HEK293T (cell line): ENCODE results near the gene PARVB.

Experiments
- CTCF ChIA-PET: fragments of 350-600 bp; formaldehyde crosslinking; extraction: SDS; loops from one replicate; lab custom pipeline; 2021; ENCODE audit warnings: antibody characterized with exemption, inconsistent platforms; lab: Yijun Ruan, JAX
- POLR2A ChIA-PET: fragments of 350-600 bp; formaldehyde crosslinking; extraction: SDS; loops from one replicate; lab custom pipeline; 2020; ENCODE audit warnings: antibody characterized with exemption, inconsistent platforms; lab: Yijun Ruan, JAX
- DNase-seq: peaks from one replicate; pipeline ENCODE4 v3.0.0; 2012; ENCODE audit warnings: mixed read lengths; ENCODE audit errors: extremely low spot score
- ARNT ChIP-seq: fragments of 450-650 bp; IDR thresholded peaks from 2 replicates; pipeline ENCODE4 v1.6.1; 2017; ENCODE audit warnings: mild to moderate bottlenecking
- BHLHE40 ChIP-seq: fragments of 450-650 bp; IDR thresholded peaks from 2 replicates; pipeline ENCODE4 v1.6.1; 2016; ENCODE audit warnings: mild to moderate bottlenecking, moderate library complexity, borderline replicate concordance
- CTBP1 ChIP-seq: fragments of 450-650 bp; IDR thresholded peaks from 2 replicates; pipeline ENCODE4 v1.6.1; 2016; ENCODE audit warnings: borderline replicate concordance
- ELF4 ChIP-seq: fragments of 450-650 bp; IDR thresholded peaks from 2 replicates; pipeline ENCODE4 v1.6.1; 2017; ENCODE audit warnings: antibody characterized with exemption
- FOXA1 ChIP-seq: fragments of 450-650 bp; IDR thresholded peaks from 2 replicates; pipeline ENCODE4 v1.6.1; 2016; ENCODE audit warnings: mild to moderate bottlenecking
- FOXK2 ChIP-seq: fragments of 450-650 bp; IDR thresholded peaks from 2 replicates; pipeline ENCODE4 v1.6.1; 2016; ENCODE audit warnings: mild to moderate bottlenecking
- FOXM1 ChIP-seq: fragments of 450-650 bp; IDR thresholded peaks from 2 replicates; pipeline ENCODE4 v1.6.1; 2017; ENCODE audit warnings: mild to moderate bottlenecking, borderline replicate concordance
- HDGF ChIP-seq: fragments of 450-650 bp; IDR thresholded peaks from 2 replicates; pipeline ENCODE4 v1.6.1; 2017; ENCODE audit warnings: antibody characterized with exemption, borderline replicate concordance
- L3MBTL2 ChIP-seq: fragments of 450-650 bp; conservative IDR thresholded peaks from 2 replicates; pipeline ENCODE4 v1.6.1; 2016; ENCODE audit warnings: mild to moderate bottlenecking
- LEF1 ChIP-seq: fragments of 450-650 bp; IDR thresholded peaks from 2 replicates; pipeline ENCODE4 v1.6.1; 2017; ENCODE audit warnings: mild to moderate bottlenecking, borderline replicate concordance
- NFRKB ChIP-seq: fragments of 450-650 bp; IDR thresholded peaks from 2 replicates; pipeline ENCODE4 v1.6.1; 2016; ENCODE audit warnings: mild to moderate bottlenecking, moderate library complexity
- PKNOX1 ChIP-seq: fragments of 450-650 bp; IDR thresholded peaks from 2 replicates; pipeline ENCODE4 v1.6.1; 2016
- SP1 ChIP-seq: fragments of 450-650 bp; IDR thresholded peaks from 2 replicates; pipeline ENCODE4 v1.6.1; 2017
- SUZ12 ChIP-seq: fragments of 450-650 bp; IDR thresholded peaks from 2 replicates; pipeline ENCODE4 v1.6.1; 2016; ENCODE audit warnings: mild to moderate bottlenecking
- TARDBP ChIP-seq: fragments of 450-650 bp; IDR thresholded peaks from 2 replicates; pipeline ENCODE4 v1.6.1; 2016
- ZNF384 ChIP-seq: fragments of 450-650 bp; IDR thresholded peaks from 2 replicates; pipeline ENCODE4 v1.6.1; 2016

The PARVB gene

DNA sequence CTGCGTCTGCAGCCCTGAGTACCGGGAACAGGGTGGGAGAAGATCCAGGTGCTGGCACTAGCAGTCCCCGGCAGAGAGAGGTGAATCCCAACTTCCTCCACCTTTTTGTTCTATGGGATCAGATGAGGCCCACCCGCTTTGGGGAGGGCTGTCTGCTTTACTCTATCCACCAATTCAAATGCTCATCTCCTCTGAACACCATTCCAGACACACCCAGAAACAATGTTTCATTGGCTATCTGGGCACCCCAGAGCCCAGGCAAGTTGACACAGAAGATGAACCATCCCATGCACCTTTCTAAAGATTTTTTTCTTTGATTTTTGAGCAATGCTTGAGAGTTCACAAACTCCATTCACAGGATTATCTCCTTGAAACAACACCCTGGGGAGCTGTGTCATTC is 78.0 kb downstream of the PARVB start:
- POLR2A ChIA-PET: no interaction called here
- DNase-seq: no peak
- CTCF ChIA-PET: no interaction called here
- no peak for TF ChIP-seq PKNOX1
- TF ChIP-seq NFRKB: no peak
- no peak for TF ChIP-seq ARNT
- TF ChIP-seq HDGF: no peak
- no peak for TF ChIP-seq TARDBP
- TF ChIP-seq LEF1: no peak

- CTCF ChIA-PET: interaction anchor here (0.6 kb wide), 1 partner anchor 204 kb away, joined by 5 read pairs; no protein-coding TSS in a partner anchor
- POLR2A ChIA-PET: no interaction called here
- no peak for DNase-seq
- no peak for TF ChIP-seq ARNT
- TF ChIP-seq SUZ12: no peak
- no peak for TF ChIP-seq L3MBTL2
- TF ChIP-seq ZNF384: no peak
- no peak for TF ChIP-seq SP1
- no peak for TF ChIP-seq FOXM1
- no peak for TF ChIP-seq NFRKB
- no peak for TF ChIP-seq PKNOX1
- TF ChIP-seq FOXA1: no peak
- no peak for TF ChIP-seq CTBP1
- no peak for TF ChIP-seq BHLHE40
- no peak for TF ChIP-seq TARDBP
Measured at GRCh38 chr22:44102856-44103255, 78.8 kb downstream of the PARVB start.

- ChIA-PET POLR2A (no interaction called here), CTCF (no interaction called here)
- no peak for DNase-seq
- no peak for TF ChIP-seq CTBP1
- no peak for TF ChIP-seq L3MBTL2
- no peak for TF ChIP-seq NFRKB
- TF ChIP-seq ZNF384: no peak
- no peak for TF ChIP-seq FOXM1
- no peak for TF ChIP-seq LEF1
- no peak for TF ChIP-seq SUZ12
- TF ChIP-seq SP1: no peak
- no peak for TF ChIP-seq ARNT
- TF ChIP-seq TARDBP: no peak
- TF ChIP-seq ELF4: no peak
- no peak for TF ChIP-seq BHLHE40
- TF ChIP-seq FOXK2: no peak
- TF ChIP-seq PKNOX1: no peak
- no peak for TF ChIP-seq HDGF
- no peak for TF ChIP-seq FOXA1
Measured at GRCh38 chr22:44103735-44104480, 79.8 kb downstream of the PARVB start.

- POLR2A ChIA-PET: interaction anchor here (0.6 kb wide), 1 partner anchor 316 kb away, joined by 3 read pairs; no protein-coding TSS in a partner anchor
- TF ChIP-seq L3MBTL2 (no peak), ZNF384 (no peak), SUZ12 (no peak), NFRKB (no peak), BHLHE40 (no peak), FOXK2 (no peak), SP1 (no peak), FOXM1 (no peak), ARNT (no peak), FOXA1 (no peak), PKNOX1 (no peak), ELF4 (no peak)
- CTCF ChIA-PET: no interaction called here
- DNase-seq: no peak
Measured at GRCh38 chr22:44107340-44107739, 83.2 kb downstream of the PARVB start.

- ChIA-PET CTCF (no interaction called here), POLR2A (interaction anchor here (0.6 kb wide), 1 partner anchor 315 kb away, joined by 3 read pairs; no protein-coding TSS in a partner anchor)
- TF ChIP-seq FOXA1: no peak
- TF ChIP-seq HDGF: no peak
- TF ChIP-seq ELF4: no peak
- no peak for TF ChIP-seq TARDBP
- TF ChIP-seq FOXM1: no peak
- TF ChIP-seq FOXK2: no peak
- no peak for TF ChIP-seq ZNF384
- TF ChIP-seq CTBP1: no peak
- TF ChIP-seq SUZ12: no peak
- no peak for TF ChIP-seq BHLHE40
- TF ChIP-seq LEF1: no peak
- TF ChIP-seq PKNOX1: no peak
- no peak for DNase-seq
Measured at GRCh38 chr22:44108076-44108475, 84.0 kb downstream of the PARVB start.
